GM21381 (cell line): ENCODE measurements around the gene ZNF629.

ENCODE experiments used
- ATAC-seq: cut with Tn5 transposase; IDR thresholded peaks from one replicate; pipeline ENCODE4 v1.9.1; 2021; ENCODE audit warnings: mild to moderate bottlenecking, moderate library complexity; ENCODE audit not compliant: unreplicated experiment

ZNF629 gene

DNA sequence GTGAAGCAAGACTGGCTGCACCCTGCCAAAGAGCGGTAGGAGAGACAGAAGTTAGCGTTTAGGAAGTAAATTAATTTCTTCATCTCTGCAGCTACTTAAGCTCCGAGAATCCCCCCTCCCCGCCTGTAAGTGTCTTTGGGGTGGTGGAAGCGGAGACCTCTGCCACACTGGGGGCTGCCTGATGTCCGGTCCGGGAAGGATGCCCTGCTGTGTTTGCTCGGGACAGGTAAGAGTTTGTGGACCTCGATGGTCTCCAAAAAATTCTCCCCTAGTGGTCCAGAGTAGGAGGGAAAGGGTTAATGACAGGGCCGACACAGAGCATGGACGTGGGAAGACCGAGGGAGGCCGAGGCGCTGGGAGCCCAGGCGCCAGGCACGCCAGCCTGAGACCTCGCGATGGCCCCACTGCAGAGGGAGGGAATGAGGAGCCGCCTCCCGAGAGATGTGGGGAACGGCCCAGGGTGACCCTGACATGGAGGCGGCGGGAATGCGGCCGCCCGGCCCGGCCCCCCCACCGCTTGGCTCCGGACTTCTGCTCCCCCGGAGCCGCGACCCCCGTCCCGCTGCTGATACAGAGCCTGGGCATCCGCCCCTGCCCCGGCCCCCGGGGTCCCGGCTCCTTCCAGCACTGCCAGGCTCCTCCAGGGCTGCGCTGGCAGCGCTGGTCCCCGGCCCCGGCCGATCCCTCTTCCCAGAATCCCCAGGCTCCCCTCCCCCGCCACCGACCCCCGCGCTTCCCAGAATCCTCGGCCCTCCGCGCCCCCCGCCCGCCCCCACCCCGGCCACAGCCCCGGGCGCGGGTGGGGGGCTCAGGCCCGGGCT lies 680 bp downstream of the ZNF629 start:
- no peak for ATAC-seq

DNA sequence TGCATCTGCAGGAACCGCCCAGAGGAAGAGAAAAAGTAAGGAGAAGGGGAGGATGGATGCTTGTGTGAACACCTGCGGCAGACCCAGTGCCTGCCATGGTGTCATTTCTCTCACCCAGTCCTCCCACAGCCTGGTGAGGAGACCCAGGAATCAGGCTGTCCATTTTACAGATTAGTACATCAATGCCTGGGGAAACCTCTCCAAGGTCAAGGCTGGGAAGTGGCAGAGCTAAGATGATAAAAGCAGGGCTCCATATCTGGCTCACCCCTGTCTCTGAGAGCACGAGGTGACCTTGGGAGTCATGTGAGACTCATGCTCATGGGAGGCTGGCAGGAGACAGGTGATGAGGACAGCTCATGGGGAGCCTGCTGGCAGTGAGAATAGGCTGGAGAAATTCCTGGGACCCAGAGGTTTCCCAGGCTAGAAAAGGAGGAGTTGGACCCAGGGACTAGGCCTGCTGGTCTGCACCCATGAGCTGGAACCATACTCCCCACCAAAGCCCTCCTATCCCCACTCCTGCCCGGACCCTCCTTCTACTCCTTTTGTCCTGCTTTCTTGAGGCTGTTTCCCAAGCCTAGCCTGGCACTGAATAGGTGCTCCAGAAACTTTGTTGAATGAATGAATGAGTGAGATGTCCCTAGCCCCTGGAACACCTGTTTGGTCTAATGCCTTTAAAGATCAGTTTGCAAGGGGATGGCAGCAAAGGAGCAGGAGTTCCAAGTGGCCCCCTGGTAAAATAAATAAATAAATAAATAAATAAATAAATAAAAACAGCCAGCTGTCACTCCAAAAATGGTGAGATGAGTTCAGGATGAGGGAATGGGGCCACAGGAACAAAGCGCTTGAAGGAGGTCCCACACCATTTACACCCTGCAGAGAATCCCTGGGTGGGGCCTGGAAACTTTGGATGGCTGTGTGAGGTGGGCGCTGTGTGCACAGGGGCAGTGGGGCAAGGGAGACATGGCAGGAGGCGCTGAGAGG lies 1.6 kb downstream of the ZNF629 start:
- no peak for ATAC-seq

DNA sequence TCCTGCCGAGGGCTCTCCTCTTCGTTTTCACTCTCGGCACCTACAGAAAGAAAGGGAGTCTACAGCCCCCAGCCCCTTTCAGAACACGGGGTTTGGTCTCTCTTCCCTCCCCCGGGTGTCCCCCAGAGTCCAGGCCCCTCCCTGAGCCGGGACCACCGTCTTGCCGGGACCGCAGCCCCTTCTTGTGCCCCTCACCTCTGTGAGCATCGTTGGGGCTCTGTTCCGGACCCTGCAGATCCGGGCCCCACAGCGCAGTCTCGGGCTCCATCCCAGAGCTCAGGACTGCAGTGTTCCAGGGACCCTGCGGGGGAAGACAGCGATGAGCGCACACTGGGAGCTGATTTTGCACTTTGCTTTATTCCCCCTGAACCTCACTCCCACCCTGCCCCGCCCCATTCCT lies 2.8 kb downstream of the ZNF629 start:
- ATAC-seq, result no peak

DNA sequence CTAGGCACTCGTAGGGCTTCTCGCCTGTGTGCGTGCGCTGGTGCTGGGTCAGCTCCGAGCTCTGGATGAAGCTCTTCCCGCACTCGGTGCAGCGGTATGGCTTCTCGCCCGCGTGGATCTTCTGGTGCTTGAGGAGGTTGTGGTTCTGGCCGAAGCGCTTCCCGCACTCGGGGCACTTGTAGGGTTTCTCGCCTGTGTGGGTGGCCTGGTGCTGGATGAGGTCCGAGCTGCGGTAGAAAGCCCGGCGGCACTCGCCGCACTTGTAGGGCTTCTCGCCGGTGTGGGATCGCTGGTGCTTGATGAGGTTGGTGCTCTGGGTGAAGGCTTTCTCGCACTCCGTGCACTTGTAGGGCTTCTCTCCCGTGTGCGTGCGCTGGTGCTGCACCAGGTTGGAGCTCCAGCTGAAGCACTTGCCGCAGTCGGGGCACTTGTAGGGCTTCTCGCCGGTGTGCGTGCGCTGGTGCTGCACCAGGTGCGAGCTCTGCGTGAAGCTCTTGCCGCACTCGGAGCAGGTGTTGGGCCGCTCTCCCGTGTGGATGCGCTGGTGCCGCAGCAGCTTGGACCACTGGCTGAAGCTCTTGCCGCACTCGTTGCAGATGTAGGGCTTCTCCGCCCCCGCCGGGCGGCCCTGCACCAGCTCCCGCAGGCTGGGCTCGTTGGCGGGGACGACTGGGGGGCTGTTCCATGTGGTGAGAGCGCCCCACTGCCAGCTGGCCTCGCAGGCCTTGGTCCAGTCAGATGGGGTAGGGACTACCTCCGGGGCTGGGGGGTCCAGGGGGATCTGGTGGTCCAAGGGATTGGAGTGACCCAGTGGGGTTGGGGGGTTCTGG lies 3.5 kb downstream of the ZNF629 start:
- ATAC-seq, result no peak

DNA sequence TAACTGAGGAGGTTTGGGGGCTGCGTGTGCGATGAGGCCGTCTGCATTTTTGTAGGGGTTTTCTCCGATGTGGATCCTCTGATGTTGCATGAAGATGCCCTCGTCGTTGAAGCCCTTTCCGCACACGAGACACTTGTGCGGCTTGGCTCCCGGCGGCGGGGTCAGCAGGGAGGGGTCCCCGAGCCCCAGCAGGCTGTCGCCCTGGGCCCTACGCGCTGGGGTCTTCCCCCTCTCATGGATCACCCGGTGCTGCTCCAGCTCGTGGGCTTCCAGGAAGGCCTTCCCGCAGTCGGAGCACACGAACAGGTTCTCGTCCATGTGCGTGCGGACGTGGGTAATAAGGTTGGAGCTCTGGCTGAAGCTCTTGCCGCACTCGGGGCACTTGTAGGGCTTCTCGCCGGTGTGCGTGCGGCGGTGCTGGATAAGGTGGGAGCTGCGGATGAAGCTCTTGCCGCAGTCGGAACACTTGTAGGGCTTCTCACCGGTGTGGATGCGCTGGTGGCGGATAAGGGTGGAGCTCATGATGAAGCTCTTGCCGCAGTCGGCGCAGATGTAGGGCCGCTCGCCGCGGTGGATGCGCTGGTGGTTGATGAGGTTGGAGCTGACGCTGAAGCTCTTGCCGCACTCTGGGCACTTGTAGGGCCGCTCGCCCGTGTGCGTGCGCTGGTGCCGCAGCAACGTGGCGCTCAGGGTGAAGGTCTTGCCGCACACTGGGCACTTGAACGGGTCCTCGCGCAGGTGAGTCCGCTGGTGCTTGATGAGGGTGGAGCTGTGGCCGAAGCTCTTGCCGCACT lies 4.3 kb downstream of the ZNF629 start:
- no peak for ATAC-seq

DNA sequence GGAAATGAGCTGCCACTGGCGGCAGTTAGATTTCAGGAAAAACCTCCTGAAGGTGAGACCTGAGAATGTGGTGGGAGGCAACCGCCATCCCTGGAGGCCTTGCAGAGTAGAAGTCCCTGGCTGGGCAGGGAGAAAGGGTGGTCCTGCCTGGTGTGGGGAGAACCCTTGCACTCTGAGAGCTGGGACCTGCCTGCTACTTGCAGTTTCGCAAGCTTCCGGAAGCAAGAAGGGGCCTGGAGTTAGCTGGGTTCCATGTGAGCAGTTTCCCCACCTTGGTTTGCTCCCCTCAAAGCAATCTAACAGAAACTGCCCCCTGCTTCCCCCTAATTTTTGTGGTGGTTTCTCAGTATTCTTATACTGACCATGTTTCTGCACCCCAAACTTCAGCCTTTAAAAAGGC lies 6.5 kb downstream of the ZNF629 start:
- ATAC-seq, result no peak

DNA sequence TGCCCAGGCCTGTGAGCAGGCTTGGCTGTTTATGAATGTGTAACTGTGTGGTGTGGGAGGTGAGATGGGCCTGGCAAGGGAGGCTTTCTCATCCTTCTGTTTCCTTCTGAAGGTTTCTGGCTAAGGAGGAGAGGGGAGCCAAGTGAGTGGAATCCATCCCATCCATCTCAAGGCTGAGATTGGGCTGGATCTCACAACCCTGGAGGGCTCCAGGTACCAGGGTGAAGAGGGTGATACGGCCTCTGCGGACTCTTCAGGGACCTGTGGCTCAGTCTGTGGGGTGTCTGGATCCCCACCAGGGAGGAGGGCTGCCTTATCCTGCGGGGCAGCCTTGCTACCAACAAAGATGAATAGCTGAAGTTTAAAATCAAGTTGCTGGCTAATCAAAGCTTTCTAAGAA lies 7.0 kb downstream of the ZNF629 start:
- no peak for ATAC-seq

DNA sequence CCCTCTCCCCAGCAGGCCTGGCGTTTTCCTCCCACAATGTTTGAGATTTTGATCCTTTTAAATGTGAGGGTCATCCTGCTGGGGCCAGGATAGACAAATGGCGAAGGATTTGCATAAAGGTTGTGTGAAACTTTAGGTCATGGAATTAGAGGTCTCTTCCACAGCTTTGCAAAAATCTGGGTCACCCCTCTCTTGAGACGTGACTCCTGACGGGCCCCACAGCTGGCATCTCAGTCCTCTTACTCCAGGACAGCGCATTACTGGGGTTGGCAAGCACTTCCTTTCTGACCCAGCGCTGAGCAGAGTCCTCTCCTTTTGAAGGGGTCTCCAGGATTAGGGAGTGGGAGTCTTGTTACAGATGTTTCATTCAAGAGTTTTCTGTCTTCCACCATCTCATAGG lies 7.4 kb downstream of the ZNF629 start:
- ATAC-seq, result no peak

DNA sequence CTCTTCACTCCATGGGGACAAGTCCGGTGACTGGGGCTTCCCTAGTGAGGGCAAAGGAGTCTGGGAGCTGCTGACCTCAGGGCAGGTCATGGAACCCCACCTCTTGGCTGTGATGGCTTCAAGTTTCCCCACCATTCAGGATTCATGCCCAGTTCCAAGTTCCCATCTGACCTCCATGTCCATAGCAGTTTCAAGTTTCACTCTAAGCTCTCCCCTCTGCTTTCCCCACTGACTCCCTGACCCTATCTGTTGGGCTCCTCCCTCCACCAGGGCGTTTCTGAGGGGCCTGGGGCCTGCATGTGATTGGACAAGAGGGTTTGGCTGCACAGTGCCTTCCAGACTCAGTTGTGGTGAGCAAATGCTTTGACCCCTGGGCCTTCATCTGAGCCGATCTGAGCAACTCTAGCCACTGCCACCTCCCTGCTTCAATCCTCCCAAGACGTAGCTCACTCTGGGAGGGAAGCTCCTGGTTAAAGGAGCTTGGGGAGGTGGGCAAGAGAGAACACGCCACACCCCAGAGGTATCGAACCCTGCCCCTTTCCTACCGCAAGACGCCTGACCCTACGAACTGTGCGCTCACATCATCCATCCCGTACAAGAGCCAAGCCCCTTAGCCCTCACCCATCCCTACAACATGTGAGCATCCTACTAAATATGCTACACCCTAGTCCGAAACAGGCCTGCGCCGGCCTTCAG lies 8.3 kb downstream of the ZNF629 start:
- no peak for ATAC-seq

DNA sequence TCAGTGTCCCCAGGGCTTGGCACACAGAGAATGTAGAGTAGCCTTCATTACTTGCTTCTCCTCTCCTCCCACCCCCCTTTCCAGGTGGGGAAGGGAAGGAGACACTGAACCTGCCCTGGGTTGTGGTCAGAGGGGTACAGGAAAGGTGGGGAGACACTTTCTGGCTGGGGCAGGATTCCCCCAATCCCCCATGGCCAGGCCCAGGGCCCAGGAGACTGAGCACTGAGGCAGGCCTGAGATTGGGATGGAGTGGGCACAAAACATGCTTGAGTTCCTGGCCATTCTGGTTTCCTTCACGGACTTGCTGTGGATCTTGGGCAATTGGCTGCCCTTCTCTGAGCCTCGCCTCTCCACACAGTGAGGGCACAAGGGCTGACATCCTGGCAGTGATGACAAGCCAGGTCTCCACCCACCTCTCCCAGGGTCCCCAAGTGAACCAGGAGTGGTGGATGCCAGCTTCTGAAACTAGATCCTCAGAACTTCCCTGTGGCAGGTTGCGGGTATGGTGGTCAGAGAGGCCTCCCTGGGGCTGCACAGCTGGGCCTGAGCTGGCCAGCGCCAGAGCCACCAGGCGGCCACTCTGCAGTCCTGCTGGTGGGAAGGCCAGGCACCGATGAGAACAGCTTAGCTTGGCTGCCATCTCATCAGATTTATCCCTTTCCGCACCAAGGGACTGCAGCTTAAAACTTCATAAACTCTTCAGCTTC lies 9.3 kb downstream of the ZNF629 start:
- ATAC-seq, result no peak

DNA sequence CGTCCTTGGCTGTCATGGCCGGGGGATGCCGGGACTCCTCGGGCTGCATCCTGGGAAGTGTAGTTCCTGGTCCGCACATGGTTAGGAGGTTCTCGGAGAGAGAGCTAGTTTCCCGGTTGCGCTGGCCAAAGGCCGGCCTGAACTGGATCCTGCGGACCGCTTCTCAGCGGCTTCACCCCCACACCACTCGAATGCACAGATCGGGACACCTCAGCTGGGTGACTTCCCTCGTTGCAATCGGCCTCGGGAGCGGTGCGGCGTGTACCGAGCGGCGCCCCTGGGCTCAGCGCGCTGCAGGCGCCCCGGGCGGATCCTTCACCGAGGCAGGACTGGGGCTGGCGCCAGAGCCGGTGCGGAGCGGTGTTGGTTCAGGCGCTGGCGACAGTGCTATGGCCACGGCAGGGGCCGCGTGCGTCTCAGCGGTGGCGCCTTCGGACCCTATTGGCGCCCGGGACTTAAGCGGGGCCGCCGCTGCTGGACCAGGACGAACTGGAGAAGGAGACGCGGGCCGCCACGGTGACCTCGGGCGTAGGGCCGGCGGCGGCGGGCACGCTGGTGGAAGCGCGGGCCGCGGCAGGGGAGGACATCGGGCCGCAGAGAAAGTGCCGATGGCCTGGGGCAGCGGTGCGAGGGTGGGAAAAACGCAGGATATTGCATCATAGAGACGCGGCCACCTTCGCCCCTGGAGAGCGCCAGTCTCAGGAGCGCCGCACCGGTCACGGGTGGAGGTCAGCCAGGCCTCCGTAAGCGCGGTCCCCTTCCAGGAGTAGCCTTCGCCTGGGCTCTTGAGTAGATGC lies 11.4 kb downstream of the ZNF629 start:
- ATAC-seq, result peak; percentile 57

DNA sequence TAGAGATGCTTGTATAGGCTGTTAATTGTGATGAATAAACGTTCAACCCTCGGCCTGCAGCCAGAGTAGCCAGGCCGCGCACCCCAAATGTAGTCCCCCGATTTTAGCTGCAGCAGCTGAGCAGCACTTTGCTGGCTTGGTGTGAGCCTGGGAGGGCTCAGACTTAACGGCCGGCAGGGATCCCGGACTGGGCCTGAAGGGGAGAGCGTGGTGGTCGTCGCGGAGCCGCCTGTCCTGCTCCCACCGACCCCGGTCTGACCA lies 11.9 kb downstream of the ZNF629 start:
- ATAC-seq, result no peak

DNA sequence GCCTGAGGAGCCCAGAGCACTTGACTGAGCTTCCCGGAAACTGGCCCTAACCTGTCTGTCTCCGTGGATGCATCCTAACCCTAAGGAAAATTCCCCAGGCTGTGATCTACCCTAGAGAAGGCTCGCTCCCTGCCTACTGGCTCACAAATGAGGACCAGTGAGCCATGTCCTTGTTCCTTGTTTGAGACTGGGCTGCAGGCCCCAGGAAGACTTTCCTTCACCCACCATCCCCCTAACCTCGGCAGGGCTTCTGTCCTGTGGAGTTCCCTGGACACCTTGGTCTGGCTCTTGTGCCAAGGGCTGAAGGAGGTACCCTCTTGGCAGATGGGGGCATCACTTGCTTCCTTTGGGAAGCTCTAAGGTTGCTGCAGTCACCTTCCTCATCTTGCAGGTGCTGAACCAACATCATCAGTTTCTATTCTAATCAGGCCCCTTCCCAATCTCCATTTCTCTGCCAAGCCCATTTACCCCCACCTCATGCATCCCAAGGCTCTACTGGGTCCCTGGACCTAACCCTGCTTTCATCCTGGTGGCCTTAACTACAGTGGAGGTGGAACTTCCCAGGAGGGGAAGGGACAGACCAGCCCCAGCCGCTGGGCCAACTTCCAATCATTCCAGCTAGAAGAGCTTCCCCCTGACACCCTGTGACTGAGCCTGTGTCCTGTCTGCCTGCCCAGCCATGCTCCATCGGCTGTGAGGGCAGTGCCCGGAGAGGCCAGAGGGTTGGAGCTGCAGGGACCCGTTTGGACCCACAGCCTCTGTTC lies 12.5 kb downstream of the ZNF629 start:
- ATAC-seq, result no peak

DNA sequence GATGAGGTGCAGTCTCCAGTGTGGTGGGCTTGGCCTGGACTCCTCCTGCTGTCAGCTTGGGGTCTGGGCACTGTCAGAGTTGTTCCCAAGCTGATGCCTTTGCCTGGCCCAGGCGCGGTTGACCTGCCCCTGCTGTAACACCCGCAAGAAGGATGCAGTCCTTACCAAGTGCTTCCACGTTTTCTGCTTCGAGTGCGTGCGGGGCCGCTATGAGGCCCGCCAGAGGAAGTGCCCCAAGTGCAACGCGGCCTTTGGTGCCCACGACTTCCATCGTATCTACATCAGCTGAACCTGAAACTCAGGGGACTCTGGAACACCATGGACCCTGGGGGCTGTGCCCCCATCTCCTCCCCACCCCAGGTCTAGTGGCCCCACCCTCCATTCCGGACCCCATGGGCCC lies 13.2 kb downstream of the ZNF629 start:
- no peak for ATAC-seq

DNA sequence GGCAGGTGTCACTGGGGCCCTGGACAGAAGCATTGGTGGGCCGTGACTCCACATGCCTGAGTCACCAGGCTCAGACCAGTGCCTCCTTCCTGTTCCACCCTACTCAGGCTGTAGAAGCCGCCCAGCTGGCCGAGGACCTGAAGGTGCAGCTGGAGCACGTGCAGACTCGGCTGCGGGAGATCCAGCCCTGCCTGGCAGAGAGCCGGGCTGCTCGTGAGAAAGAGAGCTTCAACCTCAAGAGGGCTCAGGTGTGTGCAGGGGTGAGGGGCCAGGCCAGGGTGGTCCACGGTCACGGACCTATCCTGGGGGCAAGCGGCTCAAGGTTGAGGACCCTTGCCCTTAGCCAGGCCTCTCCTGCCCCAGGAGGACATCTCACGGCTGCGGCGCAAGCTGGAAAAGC lies 15.3 kb downstream of the ZNF629 start:
- ATAC-seq, result no peak

DNA sequence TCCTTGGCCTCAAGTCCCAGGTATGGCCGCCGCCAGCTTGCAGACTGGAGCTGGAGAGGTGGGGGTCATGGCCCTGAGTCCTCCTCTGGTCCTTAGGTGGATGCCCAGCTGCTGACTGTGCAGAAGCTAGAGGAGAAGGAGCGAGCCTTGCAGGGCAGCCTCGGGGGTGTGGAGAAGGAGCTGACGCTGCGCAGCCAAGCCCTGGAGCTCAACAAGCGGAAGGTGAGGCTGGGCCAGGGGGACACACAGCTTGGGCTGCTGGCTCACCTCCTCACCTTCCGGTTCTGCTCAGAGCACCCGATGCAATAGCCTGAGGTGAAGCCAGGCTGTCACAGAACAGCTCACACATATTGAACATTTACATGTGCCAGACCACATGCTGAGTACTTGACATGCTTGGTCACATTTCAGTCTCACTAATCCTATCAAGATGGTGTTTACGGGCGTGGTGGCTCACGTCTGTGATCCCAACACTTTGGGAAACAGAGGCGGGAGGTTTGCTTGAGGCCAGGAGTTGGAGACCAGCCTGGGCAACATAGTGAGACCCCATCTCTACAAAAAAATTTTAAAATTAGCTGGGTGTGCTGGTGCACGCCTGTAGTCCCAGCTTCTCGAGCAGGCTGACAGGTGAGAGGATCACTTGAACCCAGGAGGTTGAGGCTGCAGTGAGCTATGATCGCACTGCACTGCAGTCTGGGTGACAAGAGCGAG lies 17.5 kb downstream of the ZNF629 start:
- ATAC-seq, result no peak

DNA sequence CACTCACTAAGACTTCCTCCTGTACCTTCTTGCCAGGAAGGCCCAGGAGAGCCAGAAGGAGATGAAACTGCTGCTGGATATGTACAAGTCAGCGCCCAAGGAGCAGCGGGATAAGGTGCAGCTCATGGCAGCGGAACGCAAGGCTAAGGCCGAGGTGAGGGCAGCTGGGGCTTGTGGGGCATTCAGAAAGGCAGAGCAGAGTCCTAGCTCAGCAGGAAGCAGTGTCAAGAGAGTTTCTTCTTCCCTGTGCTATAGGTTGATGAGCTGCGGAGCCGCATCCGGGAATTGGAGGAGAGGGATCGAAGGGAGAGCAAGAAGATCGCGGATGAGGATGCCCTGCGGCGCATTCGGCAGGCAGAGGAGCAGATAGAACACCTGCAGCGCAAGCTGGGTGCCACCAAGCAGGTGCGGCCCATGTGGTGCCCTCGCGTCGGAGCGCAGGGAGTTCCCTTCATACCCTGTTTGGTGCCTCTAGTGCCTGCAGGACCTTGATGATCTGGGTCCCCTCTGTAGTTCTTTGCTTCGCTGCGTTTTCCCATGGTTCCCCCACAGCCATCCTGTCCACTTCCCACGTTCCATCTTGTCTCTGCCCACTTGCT lies 18.3 kb downstream of the ZNF629 start:
- ATAC-seq, result no peak
